Glutamatergic neuron (in vitro differentiated cells): ENCODE data around the gene UBE2Q1. TPM values are rescaled to one million over a fixed set of nuclear protein-coding genes. Genes with fewer than 3 reads are reported as not detected.

Source experiments
- DNase-seq: peaks from one replicate; pipeline ENCODE4 v3.0.0; 2022
- H3K27ac Mint-ChIP-seq: one replicate; pipeline ENCODE4 v1.8.0; 2020; ENCODE audit warnings: mild to moderate bottlenecking, mixed read lengths, inconsistent platforms; ENCODE audit not compliant: unreplicated experiment
- H3K27me3 Mint-ChIP-seq: one replicate; pipeline ENCODE4 v1.8.0; 2020; ENCODE audit warnings: mild to moderate bottlenecking, moderate library complexity, mixed read lengths, inconsistent platforms; ENCODE audit not compliant: unreplicated experiment
- H3K36me3 Mint-ChIP-seq: one replicate; pipeline ENCODE4 v1.8.0; 2020; ENCODE audit warnings: mild to moderate bottlenecking, mixed read lengths, inconsistent platforms; ENCODE audit not compliant: unreplicated experiment
- H3K4me1 Mint-ChIP-seq: one replicate; pipeline ENCODE4 v1.8.0; 2020; ENCODE audit warnings: mild to moderate bottlenecking, low read depth, mixed read lengths, inconsistent platforms; ENCODE audit not compliant: unreplicated experiment
- H3K4me3 Mint-ChIP-seq: one replicate; pipeline ENCODE4 v1.8.0; 2020; ENCODE audit warnings: mild to moderate bottlenecking, mixed read lengths, inconsistent platforms; ENCODE audit not compliant: unreplicated experiment
- H3K9me3 Mint-ChIP-seq: one replicate; pipeline ENCODE4 v1.8.0; 2020; ENCODE audit warnings: mild to moderate bottlenecking, moderate library complexity, mixed read lengths, inconsistent platforms; ENCODE audit not compliant: unreplicated experiment
- CTCF ChIP-seq: fragments of 200-600 bp; sonication (generic); IDR thresholded peaks from one replicate; pipeline ENCODE4 v1.5.0; 2021; ENCODE audit not compliant: partially characterized antibody, unreplicated experiment
- total RNA-seq: library from RNA; stranded (reverse); fragmentation: NEBNext Ultra II Directional; extraction: Animal tissue kit (Norgen Biotek cat#: 25700); gene quantifications from one replicate; pipeline ENCODE4 v1.2.1, GENCODE V29; 2021; ENCODE audit not compliant: unreplicated experiment

UBE2Q1 gene
- total RNA-seq, 1 donor from 2014 or later = 80.5 TPM

DNA sequence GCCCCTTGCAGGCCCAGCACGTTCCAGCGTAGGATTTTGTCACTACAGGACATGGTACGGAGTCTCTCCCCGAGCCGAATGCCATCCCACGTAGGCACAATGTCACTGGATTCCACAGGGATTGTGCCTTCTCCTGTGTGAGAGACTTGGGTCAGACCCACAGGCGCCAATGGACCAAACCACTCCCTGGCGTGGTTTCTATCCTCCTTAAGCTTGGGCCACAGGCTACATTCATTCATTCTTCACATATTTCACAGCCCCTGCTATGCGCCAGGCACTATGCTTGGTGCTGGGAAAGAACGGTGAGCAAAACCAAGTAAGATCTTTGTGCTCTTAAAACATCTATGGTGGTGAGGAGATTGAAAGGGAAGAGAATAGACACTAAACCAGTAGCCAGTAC, 27.8 kb upstream of the UBE2Q1 start:
- H3K27ac Mint-ChIP-seq = no peak overlapping the region
- no peak overlapping the region for H3K4me3 Mint-ChIP-seq
- peaks cover 15% of the 10 kb centered on the region for H3K9me3 Mint-ChIP-seq
- H3K4me1 Mint-ChIP-seq = peaks cover 15% of the 10 kb centered on the region
- DNase-seq = no peak
- H3K27me3 Mint-ChIP-seq = peaks cover 9% of the 10 kb centered on the region
- no peak for TF ChIP-seq CTCF
- peaks cover 9% of the 10 kb centered on the region for H3K36me3 Mint-ChIP-seq

GRCh38 chr1:154584267-154584994, 26.0 kb upstream of the UBE2Q1 start:
- no peak overlapping the region for H3K4me3 Mint-ChIP-seq
- DNase-seq = no peak
- peaks cover 17% of the 10 kb centered on the region for H3K9me3 Mint-ChIP-seq
- peaks cover 10% of the 10 kb centered on the region for H3K27me3 Mint-ChIP-seq
- no peak for TF ChIP-seq CTCF
- H3K36me3 Mint-ChIP-seq = peaks cover 9% of the 10 kb centered on the region
- H3K27ac Mint-ChIP-seq = no peak overlapping the region
- H3K4me1 Mint-ChIP-seq = peaks cover 15% of the 10 kb centered on the region

GRCh38 chr1:154583773-154584172, 25.3 kb upstream of the UBE2Q1 start:
- H3K9me3 Mint-ChIP-seq = peaks cover 21% of the 10 kb centered on the region
- peaks cover 10% of the 10 kb centered on the region for H3K27me3 Mint-ChIP-seq
- peaks cover 12% of the 10 kb centered on the region for H3K36me3 Mint-ChIP-seq
- no peak overlapping the region for H3K4me3 Mint-ChIP-seq
- no peak overlapping the region for H3K27ac Mint-ChIP-seq
- no peak for DNase-seq
- peaks cover 16% of the 10 kb centered on the region for H3K4me1 Mint-ChIP-seq
- TF ChIP-seq CTCF = no peak

DNA sequence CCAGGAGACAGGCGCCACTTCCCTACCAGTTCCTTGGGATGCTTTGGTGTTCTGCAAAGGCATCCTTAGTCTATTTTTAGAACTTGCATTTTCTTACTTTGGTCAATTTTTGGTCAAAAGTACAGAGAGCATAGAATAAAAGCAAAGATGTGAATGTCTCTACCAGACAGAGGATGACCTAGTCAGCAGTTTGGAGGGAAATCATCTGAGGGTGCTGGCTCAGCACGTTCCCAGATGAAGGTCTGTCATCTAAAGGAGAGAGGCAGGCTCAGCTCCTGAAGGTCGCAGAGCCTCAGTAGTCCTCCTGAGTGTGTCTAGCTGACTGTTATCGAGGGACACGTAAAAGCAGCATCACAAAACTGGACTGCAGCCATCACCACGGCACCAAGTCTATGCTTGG, 24.4 kb upstream of the UBE2Q1 start:
- TF ChIP-seq CTCF = no peak
- peaks cover 12% of the 10 kb centered on the region for H3K27me3 Mint-ChIP-seq
- DNase-seq = no peak
- H3K36me3 Mint-ChIP-seq = peaks cover 14% of the 10 kb centered on the region
- no peak overlapping the region for H3K27ac Mint-ChIP-seq
- H3K4me3 Mint-ChIP-seq = no peak overlapping the region
- peaks cover 18% of the 10 kb centered on the region for H3K4me1 Mint-ChIP-seq
- H3K9me3 Mint-ChIP-seq = peaks cover 23% of the 10 kb centered on the region

- Mint-ChIP-seq H3K4me3 (no peak overlapping the region), H3K9me3 (peaks cover 22% of the 10 kb centered on the region), H3K27me3 (peaks cover 12% of the 10 kb centered on the region), H3K36me3 (peaks cover 14% of the 10 kb centered on the region), H3K4me1 (peaks cover 22% of the 10 kb centered on the region), H3K27ac (no peak overlapping the region)
- DNase-seq = no peak
- no peak for TF ChIP-seq CTCF
Measured at GRCh38 chr1:154581766-154582165, 23.3 kb upstream of the UBE2Q1 start.
